ENCODE results near the gene PELI3. TPM values are rescaled to one million over a fixed set of nuclear protein-coding genes. Genes with fewer than 3 reads are reported as not detected.

PELI3 gene
- 1 to 10 TPM; 7.5 to 9.5 TPM for total RNA-seq

GRCh38 chr11:66466225-66467033, at the start of gene PELI3:
TSS of gene PELI3 (plus strand) at chr11:66466905. CDS start at chr11:66468129, 1,224 bp downstream.

GRCh38 chr11:66420671-66421476, 45.8 kb upstream of the PELI3 start, which contains the start of gene NPAS4:
TSS of gene NPAS4 (plus strand) at chr11:66421035. CDS start at chr11:66421180, 145 bp downstream.

DNA sequence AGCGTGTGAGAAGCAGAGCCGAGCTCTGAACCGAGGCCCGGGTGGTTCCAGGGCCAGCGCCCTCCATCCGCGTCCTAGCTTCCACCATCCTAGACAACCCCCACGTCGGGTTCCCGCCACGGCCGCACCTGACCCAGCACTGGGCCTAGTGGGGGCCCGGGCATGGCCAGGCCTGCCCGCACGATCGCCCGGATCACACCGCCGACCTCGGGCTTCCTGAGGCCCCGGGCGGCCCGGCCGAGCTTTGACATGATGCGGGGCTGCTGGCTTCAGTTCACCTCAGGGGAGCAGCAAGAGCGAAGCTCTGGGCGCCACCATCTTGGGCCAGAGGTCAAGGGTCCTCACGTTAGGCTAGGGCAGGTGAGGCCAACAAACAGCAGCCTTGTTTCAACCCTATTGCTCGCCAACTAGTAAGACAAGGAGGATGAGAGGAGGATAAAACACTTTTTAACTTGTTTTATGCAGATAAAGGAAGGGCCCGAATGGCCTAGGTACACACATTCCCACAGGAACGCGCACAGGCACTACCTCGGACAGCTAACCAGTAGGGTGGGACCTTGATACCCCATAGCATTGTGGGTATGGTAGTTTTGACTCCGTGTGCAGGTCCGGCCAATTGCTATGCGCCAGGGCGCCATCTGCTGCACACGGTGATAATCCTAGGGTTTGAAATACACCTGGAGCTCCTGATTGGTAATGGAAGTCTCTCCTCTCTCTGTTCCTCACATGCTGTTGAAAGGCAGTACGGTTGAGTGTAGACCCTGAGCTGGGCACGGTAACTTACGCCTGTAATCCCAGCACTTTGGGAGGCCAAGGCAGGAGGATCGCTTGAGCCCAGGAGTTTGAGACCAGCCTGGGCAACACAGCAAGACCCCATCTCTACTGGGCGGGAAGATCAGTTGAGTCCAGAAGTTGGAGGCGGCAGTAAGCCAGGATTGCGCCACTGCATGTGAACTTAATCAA, 27.9 kb upstream of the PELI3 start, which contains the start of gene MRPL11:
MRPL11 (minus strand) TSS at position 345 of the 963 bp plus-strand sequence; CDS start at position 251, 94 bp downstream.

GRCh38 chr11:66480117-66480938, 13.6 kb downstream of the PELI3 start, which contains the start of gene DPP3:
TSS of gene DPP3 (plus strand) at chr11:66480434. CDS start at chr11:66482201, 1,767 bp downstream.

GRCh38 chr11:66510271-66510989, 43.7 kb downstream of the PELI3 start, which contains the start of gene BBS1:
TSS of gene BBS1 (plus strand) at chr11:66510635. CDS start at chr11:66510660, 25 bp downstream.

Other genes with a start within 250 kb of the PELI3 start
- gene KLC2, start 209.2 kb upstream of the PELI3 start, total RNA-seq = 10 to 100 TPM; 30.9 to 39.3 TPM
- gene RAB1B, start 198.3 kb upstream of the PELI3 start, total RNA-seq = 100 to 1,000 TPM; 124 TPM
- 1 to 10 TPM; 2.6 TPM for gene CNIH2, start 188.7 kb upstream of the PELI3 start, total RNA-seq
- gene YIF1A, start 177.8 kb upstream of the PELI3 start, total RNA-seq = 10 to 100 TPM; 42.0 to 45.3 TPM
- gene TMEM151A, start 175.0 kb upstream of the PELI3 start, total RNA-seq = not detected
- 1 to 10 TPM; 9.0 to 9.1 TPM for gene CD248, start 149.9 kb upstream of the PELI3 start, total RNA-seq
- gene RIN1, start 130.5 kb upstream of the PELI3 start, total RNA-seq = 1 to 10 TPM; 3.6 to 4.3 TPM
- gene BRMS1, start 121.8 kb upstream of the PELI3 start, total RNA-seq = 10 to 100 TPM; 42.9 to 48.0 TPM
- gene B4GAT1, start 119.3 kb upstream of the PELI3 start, total RNA-seq = 1 to 10 TPM; 9.4 to 9.8 TPM
- 10 to 100 TPM; 16.0 to 16.2 TPM for gene SLC29A2, start 95.1 kb upstream of the PELI3 start, total RNA-seq
- under 1 TPM in 1 of 2 experiments, not detected in 1; 0.05 TPM for gene NPAS4, start 45.9 kb upstream of the PELI3 start, total RNA-seq
- 10 to 100 TPM; 53.0 to 57.4 TPM for gene MRPL11, start 28.1 kb upstream of the PELI3 start, total RNA-seq
- gene DPP3, start 13.5 kb downstream of the PELI3 start, total RNA-seq = 10 to 100 TPM; 61.8 to 62.5 TPM
- 10 to 100 TPM; 14.8 to 16.2 TPM for gene BBS1, start 43.7 kb downstream of the PELI3 start, total RNA-seq
- gene ZDHHC24, start 79.1 kb downstream of the PELI3 start, total RNA-seq = 10 to 100 TPM; 17.0 to 18.0 TPM
- under 1 TPM in 1 of 2 experiments, not detected in 1; 0.05 TPM for gene ACTN3, start 80.0 kb downstream of the PELI3 start, total RNA-seq
- gene CTSF, start 101.7 kb downstream of the PELI3 start, total RNA-seq = 1 to 10 TPM; 4.4 to 4.5 TPM
- gene CCDC87, start 126.2 kb downstream of the PELI3 start, total RNA-seq = under 1 TPM in 1 of 2 experiments, not detected in 1; 0.07 TPM
- gene CCS, start 126.3 kb downstream of the PELI3 start, total RNA-seq = 10 to 100 TPM; 36.7 to 40.0 TPM
- gene RBM14, start 149.7 kb downstream of the PELI3 start, total RNA-seq = 100 to 1,000 TPM; 112 to 125 TPM
- gene RBM4, start 171.8 kb downstream of the PELI3 start, total RNA-seq = 100 to 1,000 TPM; 123 to 132 TPM
- gene RBM4B, start 211.0 kb downstream of the PELI3 start, total RNA-seq = 10 to 100 TPM; 17.4 to 20.0 TPM

All from activated naive CD4-positive, alpha-beta T cell treated with anti-CD3 and anti-CD28 coated beads, Interleukin-2, amount 10 ng/mL, durations not matched to agents 5 hours and 36 hours (primary cell).